K562 (cell line): ENCODE results near the gene ESRRB. TPM values are rescaled to one million over a fixed set of nuclear protein-coding genes. Genes with fewer than 3 reads are reported as not detected.

Experiments
- ATAC-seq: fragments of 200-7000 bp; cut with Tn5 transposase; 3 replicates; pipeline ENCODE4 v1.9.1; 2020; ENCODE audit warnings: moderate library complexity
- BruUV-seq: library from RNA; stranded (reverse); fragments of 400-500 nt; replicated peaks from 2 replicates; lab custom pipeline; 2021; lab: Mats Ljungman, UMichigan
- CTCF ChIA-PET: fragments of 300-600 bp; formaldehyde crosslinking; extraction: SDS; loops from one replicate; lab custom pipeline; 2021; ENCODE audit warnings: low intra/inter-chr PET ratio; lab: Yijun Ruan, JAX
- POLR2A ChIA-PET: fragments of 300-600, 350-650 bp; sonication (Branson Sonifier 250); formaldehyde crosslinking; extraction: SDS; loops from one replicate; lab custom pipeline; 2021; ENCODE audit warnings: antibody characterized with exemption, inconsistent platforms; lab: Yijun Ruan, JAX
- DNase-seq, 4 experiments: peaks; one replicate each; pipeline versions ENCODE4 v3.0.0 to v3.0.0-alpha.2; 2011 to 2018; ENCODE audit warnings: low spot score in 3 of 4, mixed read lengths in 3 of 4; ENCODE audit errors: extremely low read depth in 1 of 4
- FAIRE-seq: peaks from 2 replicates; lab custom pipeline; 2011; peaks lifted over from hg19 to GRCh38; lab: Jason Lieb, UNC
- H2AFZ ChIP-seq: 2 replicates; pipeline ENCODE4 v1.6.0; 2011; ENCODE audit warnings: low read depth, low read length, control low read depth, inconsistent platforms
- H3K27ac ChIP-seq: fragments of 200-600 bp; 3 replicates; pipeline ENCODE4 v1.8.0; 2011; ENCODE audit warnings: low read depth, mild to moderate bottlenecking, control low read depth, inconsistent platforms, low read length, moderate library complexity, mixed read lengths; ENCODE audit errors: extremely low read depth
- H3K27me3 ChIP-seq, 2 experiments: fragments of 300-600 bp in 1 of 2; 2 replicates in 1 of 2; 3 replicates in 1 of 2; pipeline versions ENCODE4 v1.6.0 to v1.8.0; 2011; ENCODE audit warnings: inconsistent platforms in 2 of 2, low read length in 2 of 2, mild to moderate bottlenecking in 1 of 2, mixed read lengths in 1 of 2, moderate library complexity in 1 of 2; ENCODE audit not compliant: control insufficient read depth in 2 of 2, insufficient read depth in 2 of 2
- H3K36me3 ChIP-seq: fragments of 300-600 bp; 3 replicates; pipeline ENCODE4 v1.8.0; 2011; ENCODE audit warnings: mild to moderate bottlenecking, low read length, inconsistent platforms; ENCODE audit not compliant: control insufficient read depth, insufficient read depth
- H3K4me1 ChIP-seq, 2 experiments: fragments of 200-600 bp in 1 of 2; replicated peaks in 1 of 2; 2 replicates in 1 of 2; 3 replicates in 1 of 2; pipeline versions ENCODE4 v1.5.1 to v1.8.0; 2011; ENCODE audit warnings: inconsistent platforms in 2 of 2, low read length in 2 of 2, mild to moderate bottlenecking in 1 of 2, mixed read lengths in 1 of 2, moderate library complexity in 1 of 2; ENCODE audit not compliant: control insufficient read depth in 2 of 2, insufficient read depth in 2 of 2
- H3K4me2 ChIP-seq: 2 replicates; pipeline ENCODE4 v1.6.1; 2011; ENCODE audit warnings: low read length, control low read depth, inconsistent platforms, mixed read lengths; ENCODE audit not compliant: insufficient read depth
- H3K4me3 ChIP-seq: fragments of 200-600 bp; sonication (generic), shearing (Covaris generic); 2 replicates; pipeline ENCODE4 v1.5.1; 2016; ENCODE audit warnings: control low read depth, inconsistent platforms
- H3K79me2 ChIP-seq: fragments of 200-600 bp; 3 replicates; pipeline ENCODE4 v1.8.0; 2011; ENCODE audit warnings: low read length, inconsistent platforms; ENCODE audit not compliant: control insufficient read depth, insufficient read depth
- H3K9ac ChIP-seq, 2 experiments: 2 replicates each; pipeline versions ENCODE4 v1.6.0 to v1.6.1; 2011; ENCODE audit warnings: low read depth in 2 of 2, low read length in 2 of 2, control low read depth in 1 of 2, inconsistent platforms in 1 of 2, mild to moderate bottlenecking in 1 of 2, mixed read lengths in 1 of 2; ENCODE audit not compliant: insufficient read depth in 1 of 2
- H3K9me1 ChIP-seq: one replicate; pipeline ENCODE4 v1.6.0; 2011; ENCODE audit warnings: inconsistent platforms, mild to moderate bottlenecking, low read length, moderate library complexity; ENCODE audit not compliant: control insufficient read depth, insufficient read depth
- H3K9me3 ChIP-seq: replicated peaks from 2 replicates; pipeline ENCODE4 v1.5.1; 2011; ENCODE audit warnings: low read depth, low read length, inconsistent platforms; ENCODE audit not compliant: control insufficient read depth, insufficient read depth
- H4K20me1 ChIP-seq: replicated peaks from 2 replicates; pipeline ENCODE4 v1.6.1; 2011; ENCODE audit warnings: low read length, inconsistent platforms, mixed read lengths; ENCODE audit not compliant: control insufficient read depth, insufficient read depth
- CHAMP1 ChIP-seq: fragments of 450-650 bp; IDR thresholded peaks from 2 replicates; pipeline ENCODE4 v1.6.1; 2016; ENCODE audit warnings: mild to moderate bottlenecking
- E2F6 ChIP-seq, 2 experiments: IDR thresholded peaks; 2 replicates each; pipeline ENCODE4 v1.6.1; 2011; ENCODE audit warnings: borderline replicate concordance in 1 of 2, control low read depth in 1 of 2, low read depth in 1 of 2, low read length in 1 of 2, mild to moderate bottlenecking in 1 of 2, mixed read lengths in 1 of 2, moderate library complexity in 1 of 2; ENCODE audit not compliant: insufficient read depth in 1 of 2, insufficient read length in 1 of 2, poor library complexity in 1 of 2, severe bottlenecking in 1 of 2; ENCODE audit errors: extremely low read depth in 1 of 2
- FOXA1 ChIP-seq: fragments of 450-650 bp; IDR thresholded peaks from 2 replicates; pipeline ENCODE4 v1.6.1; 2016; ENCODE audit warnings: mild to moderate bottlenecking, borderline replicate concordance
- HINFP ChIP-seq: fragments of 450-650 bp; conservative IDR thresholded peaks from 2 replicates; pipeline ENCODE4 v1.6.1; 2016; ENCODE audit warnings: missing genetic modification characterization, low read depth, mild to moderate bottlenecking, control low read depth, missing compliant biosample characterization
- MYBL2 ChIP-seq, 2 experiments: fragments of 450-650 bp in 1 of 2; sonication (generic) in 1 of 2; formaldehyde crosslinking in 1 of 2; IDR thresholded peaks; 2 replicates each; pipeline versions ENCODE4 v1.6.1 to v1.8.1; 2017 to 2022; ENCODE audit warnings: borderline replicate concordance in 1 of 2, inconsistent platforms in 1 of 2, low read depth in 1 of 2, mild to moderate bottlenecking in 1 of 2, missing genetic modification reagents in 1 of 2, moderate library complexity in 1 of 2
- NCOA4 ChIP-seq: fragments of 450-650 bp; IDR thresholded peaks from 2 replicates; pipeline ENCODE4 v1.6.1; 2018; ENCODE audit warnings: mild to moderate bottlenecking; ENCODE audit not compliant: partially characterized antibody
- RBBP5 ChIP-seq: fragments of 200-600 bp; sonication (generic); IDR thresholded peaks from 2 replicates; pipeline ENCODE4 v1.6.1; 2012; ENCODE audit warnings: borderline replicate concordance, mild to moderate bottlenecking, low read length, control low read depth, inconsistent platforms; ENCODE audit not compliant: insufficient read depth, poor library complexity, severe bottlenecking
- RBM22 ChIP-seq: fragments of 200-400 bp; formaldehyde crosslinking; IDR thresholded peaks from 2 replicates; pipeline ENCODE4 v1.6.1; 2018; ENCODE audit warnings: low read length, low read depth; ENCODE audit not compliant: poor library complexity, severe bottlenecking
- SETDB1 ChIP-seq: IDR thresholded peaks from one replicate; pipeline ENCODE4 v1.6.1; 2012; ENCODE audit warnings: low read length, control low read depth, inconsistent platforms
- SRSF7 ChIP-seq: fragments of 200-400 bp; formaldehyde crosslinking; optimal IDR thresholded peaks from 2 replicates; pipeline ENCODE3; 2017; ENCODE audit warnings: mild to moderate bottlenecking, low read depth, low read length
- ZNF263 ChIP-seq: sonication (generic); formaldehyde crosslinking; IDR thresholded peaks from 2 replicates; pipeline ENCODE4 v1.8.0; 2022; ENCODE audit warnings: mild to moderate bottlenecking, missing genetic modification reagents, borderline replicate concordance
- ZNF717 ChIP-seq: fragments of 250-450 bp; sonication (Bioruptor Pico); IDR thresholded peaks from 2 replicates; pipeline ENCODE4 v1.5.0; 2021
- WGBS: fragments of 100-300 bp; shearing (Covaris generic); methylation state at CpG from one replicate; pipeline ENCODE4 v1.1.6; 2016; ENCODE audit warnings: low coverage, mixed read lengths; ENCODE audit not compliant: insufficient coverage; ENCODE audit errors: missing lambda C conversion rate; 5-methylcytosine and 5-hydroxymethylcytosine counted together
- in situ Hi-C: fragments of 300-500 bp; cut with MboI; formaldehyde crosslinking; loops from 4 replicates; pipeline ENCODE4 v1.15.0; 2018; ENCODE audit warnings: inconsistent platforms, mixed read lengths
- intact Hi-C: fragments of 100-400 bp; cut with micrococcal nuclease; formaldehyde crosslinking; loops from 2 replicates; pipeline ENCODE4 v1.14.2; 2022
- polyA plus RNA-seq, 8 experiments: library from polyadenylated mRNA; depleted of rRNA in 4 of 8; stranded (reverse) in 5 of 8; unstranded in 3 of 8; fragments of >200 nt; fragmentation: Nextera tagmentation in 2 of 8; fragmentation: Illumina TruSeq in 1 of 8; extraction: Ambion mirVana in 2 of 8; extraction: Trizol in 1 of 8; gene quantifications; 2 replicates each; pipeline versions ENCODE4 v1.2.1 to v1.2.3, GENCODE V29; 2011 to 2014; ENCODE audit warnings: inconsistent platforms in 1 of 8, missing spikeins in 1 of 8
- total RNA-seq, 7 experiments: library from RNA; depleted of rRNA in 6 of 7; stranded (reverse); fragments of >200 nt in 6 of 7; fragmentation: Illumina TruSeq in 2 of 7; extraction: Trizol in 2 of 7; gene quantifications; 2 replicates each; pipeline versions ENCODE4 v1.2.1 to v1.2.3, GENCODE V29; 2011 to 2021; ENCODE audit warnings: low replicate concordance in 1 of 7
- TF ChIP-seq, protein P1 (sequence below): fragments of 250-450 bp; sonication (Bioruptor Pico); IDR thresholded peaks from 2 replicates; pipeline ENCODE4 v1.5.0; 2021
- TF ChIP-seq, protein P2 (sequence below): fragments of 450-650 bp; IDR thresholded peaks from 2 replicates; pipeline ENCODE4 v1.6.1; 2016; ENCODE audit warnings: low read depth, mild to moderate bottlenecking, moderate library complexity

Gene ESRRB
- total and polyA plus RNA-seq, 9 of the 15 experiments (the other 6 are each of a cell fraction or from before 2014, with no cell fraction given) = 3.2 to 24.7 (median 14.5) TPM

DNA sequence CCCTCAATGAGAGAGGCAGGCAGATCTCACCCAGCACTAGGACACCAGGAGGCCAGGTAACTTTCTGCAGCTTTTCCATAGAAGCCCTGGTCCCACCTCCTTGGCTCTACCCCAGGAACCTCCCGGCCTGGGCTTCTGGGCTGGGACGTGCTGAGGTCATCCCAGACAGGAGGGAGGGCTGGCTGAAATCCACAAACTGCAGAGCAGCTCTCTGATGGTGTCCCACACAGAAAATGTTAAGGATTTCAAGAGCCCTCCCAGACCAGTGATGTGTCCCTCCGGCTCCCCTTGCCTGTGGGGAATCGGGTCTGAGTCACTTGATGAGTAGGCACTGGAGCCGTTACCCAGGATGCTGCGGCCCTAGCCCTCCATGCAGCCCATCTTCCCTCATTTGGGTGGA is 124.1 kb downstream of the ESRRB start:
- FAIRE-seq (no peak), ATAC-seq (no peak; the same call in 2 of the 3 replicates), DNase-seq (no peak)
- intact Hi-C loops = no loop called here
- no peaks in the 10 kb centered on the region for H3K9me3 ChIP-seq
- WGBS = 80% methylated on average over 5 of the region's 6 CpGs
- POLR2A ChIA-PET = interaction anchor here (0.8 to 1.2 kb wide), 2 partner anchors 8 to 9 kb away, joined by 5 to 7 read pairs; no protein-coding TSS in a partner anchor
- H3K4me1 ChIP-seq = no peaks in the 10 kb centered on the region
- peaks cover under 1% of the 10 kb centered on the region; the same call in 1 of the 3 replicates for H3K36me3 ChIP-seq
- no peaks in the 10 kb centered on the region for H3K9me1 ChIP-seq
- H3K4me3 ChIP-seq = no peak overlapping the region
- no peak overlapping the region for H3K4me2 ChIP-seq
- no peak overlapping the region for H2AFZ ChIP-seq
- in situ Hi-C loops = no loop called here
- no TSS peak for BruUV-seq
- no peaks in the 10 kb centered on the region for H3K79me2 ChIP-seq
- no peaks in the 10 kb centered on the region for H4K20me1 ChIP-seq
- no peak overlapping the region for H3K27ac ChIP-seq
- CTCF ChIA-PET = no interaction called here
- H3K9ac ChIP-seq = no peak overlapping the region
- peaks cover 0 to 6% of the 10 kb centered on the region in 2 experiments; a peak in 1 of 5 replicates for H3K27me3 ChIP-seq
- TF ChIP-seq NCOA4 = no peak
- TF ChIP-seq CHAMP1 = no peak
- TF ChIP-seq SRSF7 = no peak
- no peak for TF ChIP-seq ZNF717 (CRISPR knock-in tag)
- TF ChIP-seq, protein P1, sequence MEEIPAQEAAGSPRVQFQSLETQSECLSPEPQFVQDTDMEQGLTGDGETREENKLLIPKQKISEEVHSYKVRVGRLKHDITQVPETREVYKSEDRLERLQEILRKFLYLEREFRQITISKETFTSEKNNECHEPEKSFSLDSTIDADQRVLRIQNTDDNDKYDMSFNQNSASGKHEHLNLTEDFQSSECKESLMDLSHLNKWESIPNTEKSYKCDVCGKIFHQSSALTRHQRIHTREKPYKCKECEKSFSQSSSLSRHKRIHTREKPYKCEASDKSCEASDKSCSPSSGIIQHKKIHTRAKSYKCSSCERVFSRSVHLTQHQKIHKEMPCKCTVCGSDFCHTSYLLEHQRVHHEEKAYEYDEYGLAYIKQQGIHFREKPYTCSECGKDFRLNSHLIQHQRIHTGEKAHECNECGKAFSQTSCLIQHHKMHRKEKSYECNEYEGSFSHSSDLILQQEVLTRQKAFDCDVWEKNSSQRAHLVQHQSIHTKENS (CRISPR knock-in tag) = no peak
- TF ChIP-seq E2F6 (IDR thresholded peaks at IDR 0.05; ENCODE audit: borderline replicate concordance in 1 of 2, extremely low read depth in 1 of 2, insufficient read depth in 1 of 2, insufficient read length in 1 of 2, low read depth in 1 of 2, low read length in 1 of 2, poor library complexity in 1 of 2, severe bottlenecking in 1 of 2) = no peak
- no peak for TF ChIP-seq FOXA1
- no peak for TF ChIP-seq SETDB1
- no peak for TF ChIP-seq MYBL2 (IDR thresholded peaks at IDR 0.05; ENCODE audit: low read depth)
- no peak for TF ChIP-seq MYBL2 (CRISPR knock-in tag; IDR thresholded peaks at IDR 0.05; ENCODE audit: borderline replicate concordance)
- TF ChIP-seq HINFP = no peak
- no peak for TF ChIP-seq RBM22
- no peak for TF ChIP-seq ZNF263 (CRISPR knock-in tag)
- TF ChIP-seq, protein P2, sequence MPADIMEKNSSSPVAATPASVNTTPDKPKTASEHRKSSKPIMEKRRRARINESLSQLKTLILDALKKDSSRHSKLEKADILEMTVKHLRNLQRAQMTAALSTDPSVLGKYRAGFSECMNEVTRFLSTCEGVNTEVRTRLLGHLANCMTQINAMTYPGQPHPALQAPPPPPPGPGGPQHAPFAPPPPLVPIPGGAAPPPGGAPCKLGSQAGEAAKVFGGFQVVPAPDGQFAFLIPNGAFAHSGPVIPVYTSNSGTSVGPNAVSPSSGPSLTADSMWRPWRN = no peak
- no peak for TF ChIP-seq RBBP5
